ENCODE measurements around the gene FAM234B. TPM values are rescaled to one million over a fixed set of nuclear protein-coding genes. Genes with fewer than 3 reads are reported as not detected.

Gene FAM234B
- polyA plus RNA-seq, 1 of the 3 experiments (the other 2 are of a cell fraction) = 3.7 TPM

GRCh38 chr12:13004361-13004760 is 39.8 kb upstream of the FAM234B start:
- Histone ChIP-seq H3K4me2 (no peak overlapping the region), H3K27me3 (ENCODE audit: insufficient read depth) (no peaks in the 10 kb centered on the region), H2AFZ (ENCODE audit: low read depth) (no peak overlapping the region), H3K36me3 (replicated peaks in 1 of 2; ENCODE audit: control insufficient read depth in 1 of 2, insufficient read depth in 2 of 2, low read length in 1 of 2) (no peaks in the 10 kb centered on the region), H3K9me2 (no peaks in the 10 kb centered on the region), H3K4me3 (ENCODE audit: low read depth in 2 of 2, low read length in 1 of 2) (no peak overlapping the region), H3K79me2 (ENCODE audit: insufficient read depth) (peaks cover 10% of the 10 kb centered on the region; the same call in 1 of the 2 replicates), H3K4me1 (ENCODE audit: control insufficient read depth in 1 of 2, insufficient read depth in 2 of 2, low read depth in 1 of 2, low read length in 1 of 2) (peaks cover 0 to 9% of the 10 kb centered on the region in 2 experiments; a peak in 2 of 4 replicates), H3K27ac (ENCODE audit: low read depth in 2 of 2, low read length in 1 of 2) (no peak overlapping the region), H3F3A (replicated peaks; ENCODE audit: insufficient read depth) (peaks cover 5% of the 10 kb centered on the region), H4K20me1 (ENCODE audit: insufficient read depth) (no peaks in the 10 kb centered on the region), H3K9ac (no peak overlapping the region), H3K9me3 (no peaks in the 10 kb centered on the region)
- 96% methylated on average over 3 of the region's 3 CpGs for WGBS (ENCODE audit: low lambda C conversion rate)
- POLR2A ChIA-PET = no interaction called here
- DNase-seq = no peak
- no peak for TF ChIP-seq NFIC (IDR thresholded peaks at IDR 0.05; ENCODE audit: borderline replicate concordance)
- CTCF ChIA-PET = no interaction called here

- Histone ChIP-seq H3F3A (replicated peaks; ENCODE audit: insufficient read depth) (peaks cover 5% of the 10 kb centered on the region), H4K20me1 (ENCODE audit: insufficient read depth) (no peaks in the 10 kb centered on the region), H3K9ac (no peak overlapping the region), H3K27ac (ENCODE audit: low read depth in 2 of 2, low read length in 1 of 2) (no peak overlapping the region), H3K9me2 (no peaks in the 10 kb centered on the region), H3K27me3 (ENCODE audit: insufficient read depth) (no peaks in the 10 kb centered on the region), H3K4me1 (ENCODE audit: control insufficient read depth in 1 of 2, insufficient read depth in 2 of 2, low read depth in 1 of 2, low read length in 1 of 2) (peaks cover 0 to 4% of the 10 kb centered on the region in 2 experiments; a peak in 1 of 4 replicates), H2AFZ (ENCODE audit: low read depth) (no peak overlapping the region), H3K9me3 (no peaks in the 10 kb centered on the region), H3K36me3 (replicated peaks in 1 of 2; ENCODE audit: control insufficient read depth in 1 of 2, insufficient read depth in 2 of 2, low read length in 1 of 2) (no peaks in the 10 kb centered on the region), H3K4me3 (ENCODE audit: low read depth in 2 of 2, low read length in 1 of 2) (no peak overlapping the region), H3K4me2 (no peak overlapping the region), H3K79me2 (ENCODE audit: insufficient read depth) (0 out of 2 replicates have a peak, but pooled peaks cover 4% of the 10 kb centered on the region)
- DNase-seq = no peak
- WGBS (ENCODE audit: low lambda C conversion rate) = 44% methylated on average over 3 of the region's 3 CpGs
- POLR2A ChIA-PET = no interaction called here
- TF ChIP-seq RAD21 (IDR thresholded peaks at IDR 0.05; ENCODE audit: low read length) (no peak), ELF1 (IDR thresholded peaks at IDR 0.05) (no peak), YY1 (IDR thresholded peaks at IDR 0.05; ENCODE audit: low read depth) (no peak), MAX (IDR thresholded peaks at IDR 0.05; ENCODE audit: low read depth) (no peak)
- CTCF ChIA-PET = no interaction called here
Observed at GRCh38 chr12:13004986-13005385, 39.2 kb upstream of the FAM234B start.

GRCh38 chr12:13005649-13006048 is 38.5 kb upstream of the FAM234B start:
- POLR2A ChIA-PET = no interaction called here
- CTCF ChIA-PET = no interaction called here

More at GRCh38 chr12:13005649-13006048, 38.5 kb upstream of the FAM234B start:
- Histone ChIP-seq H3K27ac (ENCODE audit: low read depth in 2 of 2, low read length in 1 of 2) (no peak overlapping the region), H3K4me3 (ENCODE audit: low read depth in 2 of 2, low read length in 1 of 2) (no peak overlapping the region), H2AFZ (ENCODE audit: low read depth) (no peak overlapping the region), H3K9me3 (no peaks in the 10 kb centered on the region), H3K79me2 (ENCODE audit: insufficient read depth) (0 out of 2 replicates have a peak, but pooled peaks cover 4% of the 10 kb centered on the region), H4K20me1 (ENCODE audit: insufficient read depth) (no peaks in the 10 kb centered on the region), H3K9ac (no peak overlapping the region), H3K4me2 (no peak overlapping the region), H3F3A (replicated peaks; ENCODE audit: insufficient read depth) (peaks cover 4% of the 10 kb centered on the region), H3K27me3 (ENCODE audit: insufficient read depth) (no peaks in the 10 kb centered on the region), H3K4me1 (ENCODE audit: control insufficient read depth in 1 of 2, insufficient read depth in 2 of 2, low read depth in 1 of 2, low read length in 1 of 2) (peaks cover 0 to 4% of the 10 kb centered on the region in 2 experiments; a peak in 1 of 4 replicates), H3K36me3 (replicated peaks in 1 of 2; ENCODE audit: control insufficient read depth in 1 of 2, insufficient read depth in 2 of 2, low read length in 1 of 2) (no peaks in the 10 kb centered on the region), H3K9me2 (no peaks in the 10 kb centered on the region)
- WGBS (ENCODE audit: low lambda C conversion rate) = 96% methylated on average over 2 of the region's 2 CpGs
- TF ChIP-seq SIN3A (IDR thresholded peaks at IDR 0.05; ENCODE audit: borderline replicate concordance, low read depth, low read length) (no peak), FOSL2 (IDR thresholded peaks at IDR 0.05; ENCODE audit: borderline replicate concordance, low read depth) (no peak), TCF12 (IDR thresholded peaks at IDR 0.05) (no peak), NRF1 (IDR thresholded peaks at IDR 0.05; ENCODE audit: low read depth, low read length) (no peak), NFIC (IDR thresholded peaks at IDR 0.05; ENCODE audit: borderline replicate concordance) (no peak), PBX3 (IDR thresholded peaks at IDR 0.05) (no peak), ELF1 (IDR thresholded peaks at IDR 0.05) (no peak), REST (IDR thresholded peaks at IDR 0.05; ENCODE audit: low read depth, low read length) (no peak), FOXJ3 (CRISPR knock-in tag; IDR thresholded peaks at IDR 0.05) (no peak), TEAD4 (IDR thresholded peaks at IDR 0.05; ENCODE audit: borderline replicate concordance, insufficient read depth) (no peak), FOXM1 (IDR thresholded peaks at IDR 0.05; ENCODE audit: low read depth) (no peak), YY1 (IDR thresholded peaks at IDR 0.05; ENCODE audit: low read depth) (no peak), MXI1 (IDR thresholded peaks at IDR 0.05; ENCODE audit: low read depth, low read length) (no peak), USF1 (IDR thresholded peaks at IDR 0.05; ENCODE audit: borderline replicate concordance, low read depth) (no peak), RFX5 (IDR thresholded peaks at IDR 0.05; ENCODE audit: low read length) (no peak), SMC3 (IDR thresholded peaks at IDR 0.05; ENCODE audit: low read depth, low read length) (no peak)
- no peak for DNase-seq

Measured in SK-N-SH (cell line).